Spleen (tissue), 7 donors: Measurements from ENCODE around the gene RIMS4.

ENCODE experiments used
- POLR2A ChIP-seq, 3 donors: fragments of 450-650 bp; IDR thresholded peaks; one replicate each; pipeline ENCODE4 v1.5.1; 2017; ENCODE audit warnings: antibody characterized with exemption in 3 of 3, mild to moderate bottlenecking in 1 of 3
- POLR2AphosphoS5 ChIP-seq, 3 donors: sonication (generic); formaldehyde crosslinking; IDR thresholded peaks; one replicate each; pipeline ENCODE4 v1.5.1; 2017; ENCODE audit warnings: antibody characterized with exemption in 3 of 3
- TF ChIP-seq, protein P1 (sequence below), 11 experiments: fragments of 200-600 bp in 7 of 11; fragments of 450-650 bp in 4 of 11; sonication (generic) in 4 of 11; IDR thresholded peaks in 8 of 11; conservative IDR thresholded peaks in 3 of 11; 1 replicate in 7 of 11; 2 replicates in 4 of 11; pipeline versions ENCODE4 v1.4.0 to v1.8.0; 2016 to 2021; ENCODE audit warnings: antibody characterized with exemption in 11 of 11, inconsistent platforms in 4 of 11, mild to moderate bottlenecking in 1 of 11
- donor health status: DM: no; HTN: no; CAD: no; lungs with moderate emphysema.
- donor health status: DM: no; HTN: no; CAD: no.
- donor health status: DM: no; HTN: no; CAD: no.

DNA sequence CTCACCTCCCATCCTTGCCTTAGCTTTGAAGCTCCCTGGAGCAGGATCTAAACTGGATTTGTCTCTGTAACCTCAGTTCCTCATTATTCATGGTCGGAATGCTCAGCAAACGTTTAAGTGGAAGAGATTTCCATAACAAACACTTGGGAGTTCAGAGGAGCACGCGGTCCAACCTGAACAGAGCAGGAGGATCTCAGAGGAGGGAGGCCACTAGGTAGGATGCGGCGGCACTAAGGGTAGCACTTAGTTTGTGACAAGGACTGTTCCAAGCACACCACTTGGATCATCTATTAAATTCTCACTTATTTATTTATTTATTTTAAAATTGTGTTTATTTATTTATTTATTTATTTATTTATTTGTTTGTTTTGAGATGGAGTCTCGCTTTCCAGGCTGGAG is 108.5 kb downstream of the RIMS4 start:
- TF ChIP-seq, protein P1, sequence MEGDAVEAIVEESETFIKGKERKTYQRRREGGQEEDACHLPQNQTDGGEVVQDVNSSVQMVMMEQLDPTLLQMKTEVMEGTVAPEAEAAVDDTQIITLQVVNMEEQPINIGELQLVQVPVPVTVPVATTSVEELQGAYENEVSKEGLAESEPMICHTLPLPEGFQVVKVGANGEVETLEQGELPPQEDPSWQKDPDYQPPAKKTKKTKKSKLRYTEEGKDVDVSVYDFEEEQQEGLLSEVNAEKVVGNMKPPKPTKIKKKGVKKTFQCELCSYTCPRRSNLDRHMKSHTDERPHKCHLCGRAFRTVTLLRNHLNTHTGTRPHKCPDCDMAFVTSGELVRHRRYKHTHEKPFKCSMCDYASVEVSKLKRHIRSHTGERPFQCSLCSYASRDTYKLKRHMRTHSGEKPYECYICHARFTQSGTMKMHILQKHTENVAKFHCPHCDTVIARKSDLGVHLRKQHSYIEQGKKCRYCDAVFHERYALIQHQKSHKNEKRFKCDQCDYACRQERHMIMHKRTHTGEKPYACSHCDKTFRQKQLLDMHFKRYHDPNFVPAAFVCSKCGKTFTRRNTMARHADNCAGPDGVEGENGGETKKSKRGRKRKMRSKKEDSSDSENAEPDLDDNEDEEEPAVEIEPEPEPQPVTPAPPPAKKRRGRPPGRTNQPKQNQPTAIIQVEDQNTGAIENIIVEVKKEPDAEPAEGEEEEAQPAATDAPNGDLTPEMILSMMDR (IDR thresholded peaks at IDR 0.05 in 8 of 11, conservative IDR thresholded peaks at IDR 0.05 in 3 of 11): no peak
- TF ChIP-seq POLR2A (IDR thresholded peaks at IDR 0.05): no peak
- TF ChIP-seq POLR2AphosphoS5 (IDR thresholded peaks at IDR 0.05): no peak
